DMS53 treated with DMSO at 0.1 percent for 48 hours (cell line): Measurements from ENCODE around the gene CCDC18.
"Not testable (repeated sequence)": the region's sequence is repeated elsewhere in the genome, so short reads cannot be mapped to it uniquely, and the experiment has no call there.

Source experiments
- DNase-seq: peaks from one replicate; lab custom pipeline; 2025; ENCODE audit not compliant: unreplicated experiment; lab: John Stamatoyannopoulos, UW

CCDC18 gene

DNA sequence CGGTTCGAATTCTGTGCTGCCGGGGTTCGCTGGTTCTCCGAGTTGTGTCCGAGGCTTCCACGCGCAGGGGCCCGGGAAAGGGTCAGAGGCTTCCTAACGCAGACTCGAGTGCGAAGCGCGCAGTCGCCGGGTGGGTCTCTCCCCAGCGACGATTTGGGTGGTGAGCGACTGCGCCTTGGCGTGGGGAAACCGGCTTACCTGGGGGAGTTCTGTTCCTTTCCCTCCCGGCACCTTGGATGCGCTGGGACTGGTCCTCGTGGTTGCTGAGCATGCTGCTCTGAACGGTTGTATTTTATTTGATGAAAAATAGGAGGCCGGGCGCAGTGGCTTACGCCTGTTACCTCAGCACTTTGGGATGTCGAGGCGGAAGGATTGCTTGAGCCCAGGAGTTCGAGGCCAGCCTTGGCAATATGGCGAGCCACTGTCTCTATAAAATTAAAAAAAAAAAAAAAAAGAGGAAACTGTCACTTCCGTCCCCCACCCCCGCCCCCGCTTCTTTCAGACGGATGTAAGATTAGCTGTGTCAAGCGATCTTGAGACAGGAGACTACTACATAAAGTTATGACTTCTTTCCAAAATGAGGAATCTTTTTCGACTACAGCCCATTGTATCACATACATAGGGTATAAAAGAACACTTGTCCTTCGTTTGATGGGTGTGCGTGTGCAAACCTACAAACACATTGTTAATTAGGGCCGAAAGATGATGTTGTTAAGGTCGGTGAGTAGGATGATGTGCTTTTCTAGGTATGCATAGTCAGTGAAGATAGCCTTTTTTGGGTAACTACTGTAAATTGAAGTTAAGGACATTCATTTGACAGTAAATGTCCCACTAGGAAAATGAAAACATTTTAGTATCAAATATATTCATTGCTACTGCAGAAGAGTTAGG is at the start of gene CCDC18:
TSS of gene CCDC18 (plus strand) at position 2 of the 891 bp plus-strand sequence. CDS start 2,638 bp downstream, outside the sequence.
- peak; percentile 83 for DNase-seq

DNA sequence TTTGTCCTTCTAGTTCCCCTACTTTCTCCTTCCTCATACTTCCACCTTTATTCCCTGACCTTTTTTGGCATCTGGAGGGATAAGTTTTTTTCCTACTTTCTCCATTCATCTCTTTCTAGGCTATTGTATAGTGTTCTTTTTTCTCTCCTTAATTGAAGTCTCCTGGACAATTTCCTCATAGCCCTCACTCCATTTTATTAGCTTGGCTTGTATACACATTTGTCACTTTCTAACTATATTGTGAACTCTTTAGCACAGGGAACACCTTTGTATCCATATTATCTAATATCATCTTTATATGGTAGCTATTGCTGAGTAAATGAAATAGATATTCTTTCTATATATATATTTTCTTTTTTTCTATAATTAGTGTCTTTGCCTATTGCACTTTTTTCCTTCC is 47.9 kb upstream of the CCDC18 start:
- no peak for DNase-seq

GRCh38 chr1:93136445-93136844 is 44.1 kb upstream of the CCDC18 start:
- DNase-seq = no peak

- no peak for DNase-seq
These were observed 42.8 kb upstream of the CCDC18 start for GRCh38 chr1:93137604-93138292.

- DNase-seq = no peak
These were observed 40.4 kb upstream of the CCDC18 start for GRCh38 chr1:93140106-93140505.

- DNase-seq = no peak
These were observed 38.4 kb upstream of the CCDC18 start for GRCh38 chr1:93142161-93142560.

DNA sequence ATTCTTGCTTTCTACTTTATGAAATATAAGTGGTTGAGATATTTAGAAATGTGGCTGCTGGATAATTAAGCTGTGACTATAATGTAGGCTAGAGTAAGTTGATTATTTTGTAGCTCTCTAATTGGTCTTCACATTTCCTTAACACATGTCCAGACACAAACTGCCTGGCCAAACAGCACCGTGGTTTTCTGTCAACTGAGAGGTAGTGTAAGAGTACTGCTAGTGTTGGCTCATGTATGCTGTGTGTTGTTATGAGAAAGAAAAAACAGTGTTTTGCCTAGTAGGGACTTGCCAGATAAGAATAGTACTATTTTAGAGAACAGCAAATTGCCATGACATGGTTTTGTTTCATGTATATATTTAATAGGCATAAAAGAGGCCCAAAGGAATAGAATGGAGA is 37.4 kb upstream of the CCDC18 start:
- no peak for DNase-seq

- DNase-seq = no peak
These were observed 36.8 kb upstream of the CCDC18 start for GRCh38 chr1:93143769-93144168.

GRCh38 chr1:93148001-93148400 is 32.5 kb upstream of the CCDC18 start:
- DNase-seq = no peak

- DNase-seq = no peak
These were observed 29.8 kb upstream of the CCDC18 start for GRCh38 chr1:93150729-93151128.

DNA sequence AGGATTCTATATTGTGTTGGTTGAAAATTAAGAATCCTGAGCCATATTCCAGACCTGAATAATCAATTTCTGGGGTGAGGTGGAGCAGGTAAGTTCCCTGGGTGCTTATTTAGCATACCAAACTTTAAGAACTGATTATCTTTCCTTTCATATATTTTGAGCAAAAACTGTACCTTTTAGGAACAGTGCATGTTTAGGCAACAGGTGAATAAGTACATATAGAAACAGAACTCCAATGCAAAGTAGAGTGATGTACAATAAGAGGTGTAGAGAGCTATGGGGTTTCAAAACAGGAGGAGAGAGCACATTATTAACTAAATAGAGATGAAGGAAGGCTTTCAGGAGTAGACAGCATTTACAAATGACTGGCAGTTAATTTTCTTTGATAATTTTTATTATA is 29.1 kb upstream of the CCDC18 start:
- DNase-seq = no peak

GRCh38 chr1:93152835-93153234 is 27.7 kb upstream of the CCDC18 start:
- DNase-seq = no peak

GRCh38 chr1:93154898-93155297 is 25.6 kb upstream of the CCDC18 start:
- DNase-seq = no peak

DNA sequence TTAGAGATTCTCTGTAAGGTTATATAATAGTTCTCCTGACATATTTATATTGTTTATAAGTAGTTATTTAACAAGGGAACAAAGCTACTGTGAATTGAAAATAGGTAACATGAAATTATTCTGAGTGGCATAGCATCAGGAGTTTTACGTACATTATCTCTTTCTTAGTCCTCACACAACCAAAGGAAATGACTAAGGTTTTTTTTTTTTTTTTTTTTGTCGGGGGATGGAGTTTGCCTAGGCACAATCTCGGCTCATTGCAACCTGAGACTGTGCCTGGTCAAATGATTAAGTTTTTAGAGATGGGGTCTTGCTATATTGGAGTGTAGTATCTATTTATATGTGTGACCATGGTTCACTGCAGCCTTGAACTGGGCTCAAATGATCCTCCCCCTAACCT is 25.2 kb upstream of the CCDC18 start:
- no peak for DNase-seq

GRCh38 chr1:93159337-93159736 is 21.2 kb upstream of the CCDC18 start:
- DNase-seq = no peak

DNA sequence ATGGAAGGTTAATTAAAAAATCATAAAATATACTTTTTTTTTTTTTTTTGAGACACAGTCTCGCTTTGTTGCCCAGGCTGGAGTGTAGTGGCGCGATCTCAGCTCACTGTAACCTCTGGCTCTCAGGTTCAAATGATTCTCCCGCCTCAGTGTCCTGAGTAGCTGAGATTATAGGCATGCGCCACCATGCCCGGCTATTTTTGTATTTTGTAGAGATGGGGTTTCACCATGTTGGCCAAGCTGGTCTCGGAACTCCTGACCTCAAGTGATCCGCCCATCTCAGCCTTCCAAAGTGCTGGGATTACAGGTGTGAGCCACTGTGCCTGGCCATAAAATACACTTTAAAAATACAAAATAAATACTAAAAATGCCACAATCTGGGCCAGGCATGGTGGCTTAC is 17.2 kb upstream of the CCDC18 start:
- DNase-seq = not testable (repeated sequence)

- no peak for DNase-seq
These were observed 15.7 kb upstream of the CCDC18 start for GRCh38 chr1:93164816-93165215.

DNA sequence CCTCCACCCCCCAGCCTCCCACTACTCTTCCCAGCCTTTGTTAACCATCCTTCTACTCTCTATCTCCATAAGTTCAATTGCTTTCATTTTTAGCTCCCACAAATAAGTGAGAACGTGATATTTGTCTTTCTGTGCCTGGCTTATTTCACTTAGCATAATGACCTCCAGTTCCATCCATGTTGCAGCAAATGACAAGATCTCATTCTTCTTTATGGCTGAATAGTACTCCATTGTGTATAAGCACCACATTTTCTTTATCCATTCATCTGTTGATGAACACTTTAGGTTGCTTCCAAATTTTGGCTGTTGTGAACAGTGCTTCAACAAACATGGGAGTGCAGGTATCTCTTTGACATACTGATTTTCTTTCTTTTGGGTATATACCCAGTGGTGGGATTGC is 14.6 kb upstream of the CCDC18 start:
- DNase-seq = not testable (repeated sequence)

GRCh38 chr1:93167006-93167405 is 13.5 kb upstream of the CCDC18 start:
- DNase-seq = no peak

DNA sequence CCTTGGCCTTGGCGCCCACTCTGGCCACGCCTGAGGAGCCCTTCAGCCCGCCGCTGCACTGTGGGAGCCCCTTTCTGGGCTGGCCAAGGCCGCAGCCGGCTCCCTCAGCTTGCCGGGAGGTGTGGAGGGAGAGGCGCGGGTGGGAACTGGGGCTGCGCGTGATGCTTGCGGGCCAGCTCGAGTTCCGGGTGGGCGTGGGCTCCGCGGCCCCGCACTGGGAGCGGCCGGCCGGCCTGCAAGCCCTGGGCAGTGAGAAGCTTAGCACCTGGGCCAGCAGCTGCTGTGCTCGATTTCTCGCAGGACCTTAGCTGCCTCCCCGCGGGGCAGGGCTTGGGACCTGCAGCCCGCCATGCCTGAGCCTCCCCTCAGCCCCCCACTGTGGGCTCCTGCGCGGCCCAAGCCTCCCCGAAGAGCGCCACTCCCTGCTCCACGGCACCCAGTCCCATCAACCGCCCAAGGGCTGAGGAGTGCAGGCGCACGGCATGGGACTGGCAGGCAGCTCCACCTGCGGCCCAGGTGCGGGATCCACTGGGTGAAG is 10.3 kb upstream of the CCDC18 start:
- not testable (repeated sequence) for DNase-seq

- no peak for DNase-seq
These were observed 8.9 kb upstream of the CCDC18 start for GRCh38 chr1:93171549-93172034.

DNA sequence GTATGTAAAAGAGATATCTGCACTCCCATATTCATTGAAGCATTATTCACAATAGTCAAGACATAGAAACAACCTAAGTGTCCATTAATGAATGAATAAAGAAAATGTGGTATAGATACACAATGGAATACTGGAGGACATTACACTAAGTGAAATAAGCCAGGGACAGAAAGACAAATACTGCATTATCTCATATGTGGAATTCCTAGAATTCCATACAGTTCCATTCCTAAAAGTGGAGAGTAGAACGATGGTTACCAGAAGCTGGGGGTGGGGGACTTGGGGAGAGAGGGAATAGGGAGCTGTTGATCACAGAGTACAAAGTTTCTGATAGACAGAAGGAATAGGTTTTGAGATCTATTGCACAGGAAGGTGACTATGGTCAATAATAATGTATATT is 7.7 kb upstream of the CCDC18 start:
- DNase-seq = no peak
